ENCODE results near the gene CHD3.
A peak's percentile ranks its signal among the peaks of the same experiment; 100 is the strongest.

The CHD3 gene

DNA sequence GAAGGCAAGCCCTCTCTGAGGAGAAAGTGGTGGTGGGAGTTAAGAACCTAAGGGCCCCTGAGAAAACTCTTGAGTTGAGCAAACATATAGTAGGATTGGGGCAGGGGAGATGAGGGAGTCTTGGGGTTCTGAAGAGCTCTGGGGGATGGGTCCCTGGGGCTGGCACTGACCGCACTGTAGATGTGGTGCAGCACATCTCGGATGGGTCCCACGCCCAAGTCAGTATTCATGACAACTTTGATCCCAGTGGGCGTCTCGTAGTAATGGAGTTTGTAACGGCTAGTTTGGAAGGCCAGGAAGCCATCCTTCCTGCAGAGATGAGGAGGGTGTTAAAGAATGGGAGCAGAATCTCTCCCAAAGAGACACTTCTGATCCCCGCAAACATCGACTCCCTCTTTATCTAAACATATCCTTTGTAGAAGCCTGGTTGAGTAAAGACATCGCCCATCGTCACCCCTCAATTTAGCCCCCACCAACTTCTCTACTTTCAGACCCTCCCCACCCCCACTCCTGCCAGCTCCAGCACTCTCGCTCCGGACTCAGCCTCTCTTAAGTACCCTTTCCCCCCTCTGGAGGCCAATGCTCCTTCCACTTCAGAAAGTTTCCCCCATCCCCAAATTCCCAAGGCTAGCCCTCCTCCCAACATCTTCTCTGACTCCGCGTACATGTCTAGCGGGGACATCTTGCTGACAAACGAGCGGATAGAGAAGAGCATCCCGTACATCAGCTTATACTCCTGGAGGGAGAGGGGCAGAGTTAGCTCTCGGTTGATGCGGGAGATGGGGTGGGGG lies 42.4 kb downstream of the CHD3 start:
- TF ChIP-seq POLR2A (IDR thresholded peaks at IDR 0.05; ENCODE audit: low read depth, low read length) (no peak), TAF1 (IDR thresholded peaks at IDR 0.05; ENCODE audit: borderline replicate concordance, low read depth, low read length) (no peak), POLR2AphosphoS5 (IDR thresholded peaks at IDR 0.05; ENCODE audit: low read depth, low read length) (no peak)
- no peak for DNase-seq (ENCODE audit: insufficient read length)
- FAIRE-seq = peak; percentile 27

DNA sequence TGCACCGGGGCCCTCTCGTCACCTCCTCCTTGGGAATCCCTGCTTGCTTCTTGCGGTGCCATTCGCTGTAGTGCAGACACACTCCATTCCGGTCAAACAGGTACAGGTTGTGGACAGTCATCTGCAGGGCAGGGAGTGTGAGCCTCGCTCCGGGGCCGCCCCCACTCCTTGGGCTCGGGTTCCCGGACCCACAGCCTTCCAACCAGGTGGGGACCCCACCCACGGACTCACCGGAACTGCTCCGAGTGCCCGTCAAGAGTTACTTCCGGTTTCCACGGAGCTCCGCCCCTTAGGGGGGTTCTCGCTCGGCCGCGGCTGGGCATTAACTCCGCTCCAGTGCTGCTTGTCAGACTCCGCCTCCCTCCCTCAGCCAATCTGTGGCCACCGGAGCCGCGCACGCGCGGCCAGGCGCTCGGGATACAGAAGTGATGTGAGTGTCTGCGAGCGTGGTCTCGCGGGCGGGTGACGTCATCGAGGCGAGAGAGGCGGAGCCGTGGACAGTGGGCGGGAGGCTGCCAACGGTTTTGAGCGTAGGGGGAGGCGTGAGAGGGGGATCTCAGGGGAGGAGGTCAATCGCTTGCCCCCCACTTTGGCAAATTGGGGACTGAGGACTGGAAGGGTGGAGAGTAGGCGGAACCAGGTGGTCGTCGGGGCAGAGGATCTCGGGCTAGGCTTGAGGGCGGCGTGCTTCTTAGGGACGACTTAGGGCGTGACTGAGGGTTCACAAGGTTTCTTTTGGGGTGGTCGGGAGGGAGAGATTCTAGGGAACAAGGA lies 43.3 kb downstream of the CHD3 start, which contains the start of the genes CNTROB and TRAPPC1:
TSS of gene CNTROB (plus strand) at position 498 of the 774 bp plus-strand sequence. CDS start 874 bp downstream, outside the sequence.
TSS of gene TRAPPC1 (minus strand) at position 238 of the 774 bp plus-strand sequence. CDS start at position 121, 117 bp downstream.
- peak; percentile 99 for DNase-seq (ENCODE audit: insufficient read length)
- peak; percentile 99 for FAIRE-seq
- TF ChIP-seq POLR2AphosphoS5 (IDR thresholded peaks at IDR 0.05; ENCODE audit: low read depth, low read length) (peak; percentile 80), POLR2A (IDR thresholded peaks at IDR 0.05; ENCODE audit: low read depth, low read length) (peak; percentile 74; the same call in 1 of the 2 replicates), TAF1 (IDR thresholded peaks at IDR 0.05; ENCODE audit: borderline replicate concordance, low read depth, low read length) (no peak)

DNA sequence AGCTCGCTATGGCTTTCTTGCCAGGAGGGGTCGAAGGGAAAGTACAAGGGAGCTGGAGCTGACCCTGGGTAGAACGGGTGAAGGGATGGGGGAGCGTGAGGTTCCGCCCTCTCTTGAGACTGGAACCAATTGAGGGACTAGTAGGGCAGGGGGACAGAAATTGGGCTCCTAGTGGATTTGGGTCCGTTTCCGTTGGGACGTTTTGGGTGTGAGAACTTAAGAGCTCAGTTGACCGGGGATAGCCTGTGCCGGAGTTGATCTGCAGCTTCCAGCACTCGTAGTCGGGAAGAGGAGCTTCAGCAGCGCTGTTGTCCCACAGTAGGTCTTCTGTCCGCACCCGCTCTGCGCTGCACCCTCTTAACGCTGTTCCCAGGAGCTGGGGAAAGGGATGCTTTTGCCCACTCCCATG lies 43.9 kb downstream of the CHD3 start:
- FAIRE-seq = no peak
- DNase-seq (ENCODE audit: insufficient read length) = no peak
- TF ChIP-seq POLR2A (IDR thresholded peaks at IDR 0.05; ENCODE audit: low read depth, low read length) (no peak), TAF1 (IDR thresholded peaks at IDR 0.05; ENCODE audit: borderline replicate concordance, low read depth, low read length) (no peak), POLR2AphosphoS5 (IDR thresholded peaks at IDR 0.05; ENCODE audit: low read depth, low read length) (no peak)

DNA sequence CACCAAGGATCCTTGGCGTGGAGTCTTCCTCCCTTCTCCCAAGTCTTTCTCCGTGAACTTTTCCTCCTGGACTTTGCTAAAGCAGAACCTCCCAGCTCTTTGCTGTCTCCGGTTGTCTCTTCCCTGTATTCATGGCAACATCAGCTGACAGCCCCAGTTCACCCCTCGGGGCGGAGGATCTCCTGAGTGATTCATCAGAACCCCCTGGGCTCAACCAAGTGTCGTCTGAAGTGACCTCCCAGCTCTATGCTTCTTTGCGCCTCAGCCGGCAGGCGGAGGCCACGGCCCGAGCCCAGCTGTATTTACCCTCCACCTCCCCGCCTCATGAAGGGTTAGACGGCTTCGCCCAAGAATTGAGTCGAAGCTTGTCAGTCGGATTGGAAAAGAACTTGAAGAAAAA lies 44.4 kb downstream of the CHD3 start:
- peak; percentile 71 for FAIRE-seq

DNA sequence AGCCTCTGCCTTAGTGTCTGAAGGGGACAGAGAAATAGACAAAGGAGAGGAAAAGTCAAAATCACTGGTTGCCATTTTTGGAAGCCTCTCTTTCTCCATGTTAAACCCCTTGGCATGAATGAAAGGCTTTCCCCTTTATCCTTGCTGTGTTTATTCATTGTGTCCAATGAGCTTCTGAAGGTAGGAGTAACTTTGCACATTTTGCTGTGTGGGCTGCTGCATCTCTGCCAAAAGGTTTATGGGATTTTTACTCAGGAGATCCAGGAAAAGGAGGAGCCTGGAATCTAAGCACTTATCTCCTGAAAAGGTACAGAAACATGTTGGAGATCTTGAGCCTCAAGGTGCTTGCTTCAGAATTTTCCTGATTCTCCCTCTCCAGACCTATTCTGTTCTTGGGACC lies 47.3 kb downstream of the CHD3 start:
- FAIRE-seq (no peak), DNase-seq (ENCODE audit: insufficient read length) (no peak)
- TF ChIP-seq TAF1 (IDR thresholded peaks at IDR 0.05; ENCODE audit: borderline replicate concordance, low read depth, low read length) (no peak), POLR2AphosphoS5 (IDR thresholded peaks at IDR 0.05; ENCODE audit: low read depth, low read length) (no peak), POLR2A (IDR thresholded peaks at IDR 0.05; ENCODE audit: low read depth, low read length) (no peak)

More for the DNA sequence above, 44.4 kb downstream of the CHD3 start:
- peak; percentile 52 for DNase-seq (ENCODE audit: insufficient read length)
- TF ChIP-seq POLR2AphosphoS5 (IDR thresholded peaks at IDR 0.05; ENCODE audit: low read depth, low read length) = no peak
- no peak for TF ChIP-seq TAF1 (IDR thresholded peaks at IDR 0.05; ENCODE audit: borderline replicate concordance, low read depth, low read length)
- TF ChIP-seq POLR2A (IDR thresholded peaks at IDR 0.05; ENCODE audit: low read depth, low read length) = no peak

DNA sequence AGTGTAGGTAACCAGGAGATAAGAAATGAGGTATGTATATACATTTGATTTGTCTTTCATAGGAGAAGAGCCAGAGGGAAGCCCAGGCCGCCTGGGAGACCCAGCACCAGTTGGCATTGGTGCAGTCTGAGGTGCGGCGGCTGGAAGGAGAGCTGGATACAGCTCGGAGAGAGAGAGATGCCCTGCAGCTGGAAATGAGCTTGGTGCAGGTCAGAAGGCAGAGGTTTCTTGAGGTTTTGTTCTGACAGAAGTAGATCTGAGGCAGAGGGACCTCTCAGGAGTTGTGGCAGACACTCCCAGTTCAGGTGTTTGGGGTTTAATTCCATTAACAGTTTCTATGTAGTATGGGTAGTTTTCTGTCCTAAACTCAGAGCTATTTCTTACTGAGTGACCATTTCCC lies 51.4 kb downstream of the CHD3 start:
- no peak for TF ChIP-seq POLR2A (IDR thresholded peaks at IDR 0.05; ENCODE audit: low read depth, low read length)
- DNase-seq (ENCODE audit: insufficient read length) (no peak), FAIRE-seq (no peak)

DNA sequence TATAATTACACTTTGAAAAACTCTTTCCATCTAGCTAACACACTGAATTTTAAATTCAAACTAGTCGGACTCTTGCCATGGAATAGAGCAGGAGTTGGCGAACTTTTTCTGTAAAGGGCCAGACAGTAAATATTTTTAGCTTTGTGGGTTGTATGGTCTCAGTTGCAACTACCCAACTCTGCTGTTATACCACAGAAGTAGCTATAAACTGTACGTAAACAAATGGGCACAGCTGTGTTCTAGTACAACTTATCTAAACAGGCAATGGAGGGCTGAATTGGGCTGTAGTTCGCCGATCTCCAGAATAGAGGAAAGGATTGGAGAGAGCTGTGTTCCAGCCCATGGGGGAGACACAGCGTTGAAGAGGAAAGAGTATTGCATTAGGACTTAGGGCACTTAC lies 52.2 kb downstream of the CHD3 start:
- no peak for TF ChIP-seq POLR2A (IDR thresholded peaks at IDR 0.05; ENCODE audit: low read depth, low read length)
- TF ChIP-seq POLR2AphosphoS5 (IDR thresholded peaks at IDR 0.05; ENCODE audit: low read depth, low read length) = no peak
- TF ChIP-seq TAF1 (IDR thresholded peaks at IDR 0.05; ENCODE audit: borderline replicate concordance, low read depth, low read length) = no peak
- DNase-seq (ENCODE audit: insufficient read length) (no peak), FAIRE-seq (no peak)

DNA sequence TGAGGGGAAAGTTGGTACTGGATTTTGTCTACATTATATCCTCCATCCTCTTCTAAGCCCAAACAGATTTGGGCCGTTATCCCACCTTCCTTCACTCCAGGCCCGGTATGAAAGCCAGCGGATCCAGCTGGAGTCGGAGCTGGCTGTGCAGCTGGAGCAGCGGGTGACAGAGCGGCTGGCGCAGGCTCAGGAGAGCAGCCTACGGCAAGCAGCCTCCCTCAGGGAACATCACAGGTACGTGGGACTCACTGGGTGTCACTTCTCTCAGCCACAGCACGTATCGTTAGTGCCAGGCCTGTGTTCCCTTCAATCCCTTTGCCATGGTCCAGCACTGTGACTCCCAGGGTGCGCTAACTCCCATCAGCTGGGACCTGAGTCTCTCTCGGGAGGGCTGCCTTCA lies 54.7 kb downstream of the CHD3 start:
- DNase-seq (ENCODE audit: insufficient read length) (no peak), FAIRE-seq (no peak)
- TF ChIP-seq POLR2AphosphoS5 (IDR thresholded peaks at IDR 0.05; ENCODE audit: low read depth, low read length) (no peak), POLR2A (IDR thresholded peaks at IDR 0.05; ENCODE audit: low read depth, low read length) (no peak), TAF1 (IDR thresholded peaks at IDR 0.05; ENCODE audit: borderline replicate concordance, low read depth, low read length) (no peak)

DNA sequence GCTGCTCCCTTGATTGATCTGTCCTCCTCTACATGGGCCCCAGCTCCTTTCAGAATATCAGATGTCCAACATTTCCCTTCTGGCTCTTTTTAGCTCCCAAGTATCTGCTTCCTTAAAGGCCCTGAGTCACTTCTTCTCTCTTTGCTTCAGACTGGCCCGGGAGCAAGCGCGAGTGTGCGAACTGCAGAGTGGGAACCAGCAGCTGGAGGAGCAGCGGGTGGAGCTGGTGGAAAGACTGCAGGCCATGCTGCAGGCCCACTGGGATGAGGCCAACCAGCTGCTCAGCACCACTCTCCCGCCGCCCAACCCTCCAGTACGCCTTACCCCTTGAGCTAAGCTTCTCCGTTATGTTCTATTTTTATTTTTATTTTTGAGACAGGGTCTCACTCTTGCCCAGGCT lies 55.7 kb downstream of the CHD3 start:
- FAIRE-seq (no peak), DNase-seq (ENCODE audit: insufficient read length) (no peak)
- TF ChIP-seq POLR2A (IDR thresholded peaks at IDR 0.05; ENCODE audit: low read depth, low read length) = no peak

DNA sequence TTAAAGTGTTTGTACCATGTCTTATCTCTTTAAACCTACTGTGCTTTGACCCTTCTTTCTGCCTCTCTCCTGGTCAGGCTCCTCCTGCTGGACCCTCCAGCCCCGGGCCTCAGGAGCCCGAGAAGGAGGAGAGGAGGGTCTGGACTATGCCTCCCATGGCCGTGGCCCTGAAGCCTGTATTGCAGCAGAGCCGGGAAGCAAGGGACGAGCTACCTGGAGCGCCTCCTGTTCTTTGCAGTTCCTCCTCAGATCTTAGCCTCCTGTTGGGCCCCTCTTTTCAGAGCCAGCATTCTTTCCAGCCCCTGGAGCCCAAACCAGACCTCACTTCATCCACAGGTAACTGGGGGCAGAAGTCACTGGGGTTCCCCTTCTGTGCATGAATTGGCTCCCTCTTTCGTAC lies 57.1 kb downstream of the CHD3 start:
- TF ChIP-seq TAF1 (IDR thresholded peaks at IDR 0.05; ENCODE audit: borderline replicate concordance, low read depth, low read length) = no peak
- no peak for TF ChIP-seq POLR2AphosphoS5 (IDR thresholded peaks at IDR 0.05; ENCODE audit: low read depth, low read length)
- TF ChIP-seq POLR2A (IDR thresholded peaks at IDR 0.05; ENCODE audit: low read depth, low read length) = no peak
- no peak for FAIRE-seq
- no peak for DNase-seq (ENCODE audit: insufficient read length)

DNA sequence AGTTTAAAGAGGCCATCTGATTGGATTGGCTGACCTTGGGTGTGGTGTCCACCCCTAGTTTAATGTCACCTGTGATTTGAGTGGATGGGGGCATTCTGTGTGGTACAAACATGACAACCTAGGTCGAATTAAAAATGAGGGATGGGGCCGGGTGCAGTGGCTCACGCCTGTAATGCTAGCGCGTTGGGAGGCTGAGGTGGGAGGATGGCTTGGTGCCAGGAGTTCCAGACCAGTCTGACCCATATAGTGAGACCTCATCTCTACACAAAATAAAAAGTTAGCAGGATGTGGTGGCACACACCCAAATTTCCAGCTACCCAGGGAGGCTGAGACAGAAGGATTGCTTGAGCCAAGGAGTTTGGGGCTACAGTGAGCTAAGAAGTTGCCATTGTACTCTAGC lies 57.9 kb downstream of the CHD3 start:
- FAIRE-seq = no peak
- DNase-seq (ENCODE audit: insufficient read length) = no peak
- TF ChIP-seq POLR2A (IDR thresholded peaks at IDR 0.05; ENCODE audit: low read depth, low read length) (no peak), POLR2AphosphoS5 (IDR thresholded peaks at IDR 0.05; ENCODE audit: low read depth, low read length) (no peak), TAF1 (IDR thresholded peaks at IDR 0.05; ENCODE audit: borderline replicate concordance, low read depth, low read length) (no peak)

DNA sequence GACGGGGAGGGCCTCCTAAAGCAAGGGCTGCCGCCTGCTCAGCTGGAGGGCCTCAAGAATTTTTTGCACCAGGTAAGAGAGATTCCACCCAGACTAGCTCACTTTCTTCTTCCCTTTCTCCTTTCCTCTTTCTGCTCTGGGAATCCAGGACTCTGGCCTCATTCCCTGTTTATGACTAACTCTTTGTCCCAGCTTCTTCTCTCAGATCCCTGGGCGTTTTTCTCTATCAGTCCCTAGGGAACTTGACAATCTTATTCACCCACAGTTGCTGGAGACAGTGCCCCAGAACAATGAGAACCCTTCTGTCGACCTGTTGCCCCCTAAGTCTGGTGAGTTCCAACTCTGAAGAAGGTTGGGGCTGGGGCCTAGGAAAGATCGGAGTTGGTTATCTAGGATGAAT lies 59.1 kb downstream of the CHD3 start:
- DNase-seq (ENCODE audit: insufficient read length) = no peak
- no peak for FAIRE-seq

More for the DNA sequence above, 59.1 kb downstream of the CHD3 start:
- no peak for TF ChIP-seq POLR2A (IDR thresholded peaks at IDR 0.05; ENCODE audit: low read depth, low read length)
- no peak for TF ChIP-seq POLR2AphosphoS5 (IDR thresholded peaks at IDR 0.05; ENCODE audit: low read depth, low read length)
- TF ChIP-seq TAF1 (IDR thresholded peaks at IDR 0.05; ENCODE audit: borderline replicate concordance, low read depth, low read length) = no peak

Measured in GM12892 (cell line).